ENCODE measurements around the gene DPM2. TPM values are rescaled to one million over a fixed set of nuclear protein-coding genes. Genes with fewer than 3 reads are reported as not detected.

DPM2 gene
- total RNA-seq, 2 donors from 2014 or later, result 22.8 to 23.6 TPM

DNA sequence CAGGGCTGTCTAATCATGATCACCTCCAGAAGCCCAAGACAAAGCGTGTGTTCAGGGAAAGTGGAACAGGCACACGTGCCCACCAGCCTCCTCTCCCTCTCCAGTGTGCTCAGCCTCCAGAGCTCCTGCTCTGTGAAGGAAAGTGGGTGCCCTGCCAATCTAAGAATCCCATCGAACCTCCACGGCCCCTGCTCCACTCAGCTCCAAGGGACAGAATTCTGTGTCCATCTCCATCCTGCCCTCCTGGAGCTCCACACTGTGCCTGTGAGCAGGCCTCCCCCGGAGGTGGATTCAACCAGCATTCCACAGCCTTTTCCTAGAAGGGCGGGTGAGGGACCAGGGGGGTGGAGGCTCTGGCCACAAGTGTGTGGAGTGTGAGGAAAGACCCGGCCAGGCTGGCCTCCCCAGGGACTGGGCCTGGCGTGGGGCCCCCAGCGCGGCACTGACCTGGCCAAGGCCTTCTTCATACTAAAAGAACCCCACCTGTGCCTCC lies 37.2 kb upstream of the DPM2 start:
- intact Hi-C loops (cut with DNase I), result no loop called here
- no peak for DNase-seq (ENCODE audit: low spot score)

GRCh38 chr9:127974001-127974768 lies 36.5 kb upstream of the DPM2 start:
- intact Hi-C loops (cut with DNase I), result no loop called here
- DNase-seq (ENCODE audit: low spot score), result no peak

DNA sequence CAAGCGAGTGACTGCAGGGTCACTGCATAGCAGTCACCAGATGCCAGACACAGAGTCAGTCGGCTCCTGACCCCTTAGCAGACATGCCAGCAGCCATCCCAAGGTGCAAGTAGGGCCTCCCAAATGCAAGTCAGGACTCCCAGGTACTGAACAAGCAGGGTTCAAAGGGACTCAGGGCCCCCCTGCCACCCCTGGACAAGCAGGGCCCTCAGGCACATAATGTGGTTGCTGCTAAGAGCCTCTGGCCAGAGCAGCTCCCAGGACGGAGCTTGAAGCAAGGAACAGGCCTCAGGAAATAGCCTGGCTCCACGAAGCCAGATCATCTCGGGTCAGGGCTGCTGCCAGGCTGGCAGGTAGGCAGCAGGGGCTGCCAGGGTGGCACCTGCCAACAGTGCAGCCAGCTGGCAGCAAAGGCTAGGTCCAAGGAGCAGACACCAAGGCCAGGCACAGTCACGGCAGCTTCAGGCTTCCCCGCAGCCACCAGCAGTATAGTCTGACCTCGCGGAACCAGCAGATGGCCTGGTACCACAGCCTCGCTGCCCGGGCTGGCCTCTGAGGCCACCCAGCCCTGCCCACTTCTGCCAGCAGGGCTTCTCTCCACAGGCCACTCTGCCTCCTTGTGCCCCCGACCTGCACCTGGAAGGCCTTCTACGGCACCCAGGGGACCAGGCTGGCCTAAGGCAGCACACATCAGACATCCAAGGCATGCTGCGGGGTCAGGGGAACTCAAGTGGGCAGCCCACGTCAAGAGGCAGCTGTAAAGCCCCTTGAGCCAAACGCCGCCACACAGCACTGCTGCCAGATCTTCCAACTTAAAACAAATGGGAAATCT lies 35.7 kb upstream of the DPM2 start:
- intact Hi-C loops (cut with DNase I), result no loop called here
- no peak for DNase-seq (ENCODE audit: low spot score)

DNA sequence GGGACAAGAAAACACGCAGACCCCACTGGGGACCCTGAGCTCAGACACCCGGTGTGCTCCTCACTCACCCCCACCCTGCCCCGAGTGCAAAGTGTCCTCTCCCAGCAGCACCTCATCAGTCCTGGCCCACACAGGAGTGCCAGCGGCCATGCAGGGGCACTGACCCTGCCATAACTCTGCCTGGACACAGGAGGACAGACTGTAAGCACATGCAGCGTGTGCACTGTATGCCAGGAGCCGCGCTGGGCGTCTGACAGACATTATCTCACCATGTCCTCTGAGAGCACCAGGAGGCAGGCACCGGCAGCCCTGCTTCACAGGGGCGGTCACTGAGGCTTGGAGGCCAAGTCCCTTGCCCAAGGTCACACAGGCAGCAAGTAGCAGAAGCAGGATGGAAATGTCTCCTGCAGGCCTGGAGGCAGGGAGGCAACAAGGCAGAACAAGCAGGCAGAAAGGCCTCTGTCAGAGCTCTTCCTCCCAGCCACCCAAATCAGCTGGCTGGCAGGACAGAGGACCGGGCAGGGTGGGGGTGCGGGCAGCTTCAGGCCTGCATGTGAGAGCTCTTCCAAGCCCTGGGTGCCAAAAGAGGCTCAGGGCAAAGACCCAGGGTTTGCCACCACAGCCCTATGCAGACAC lies 34.7 kb upstream of the DPM2 start:
- intact Hi-C loops (cut with DNase I), result no loop called here

DNA sequence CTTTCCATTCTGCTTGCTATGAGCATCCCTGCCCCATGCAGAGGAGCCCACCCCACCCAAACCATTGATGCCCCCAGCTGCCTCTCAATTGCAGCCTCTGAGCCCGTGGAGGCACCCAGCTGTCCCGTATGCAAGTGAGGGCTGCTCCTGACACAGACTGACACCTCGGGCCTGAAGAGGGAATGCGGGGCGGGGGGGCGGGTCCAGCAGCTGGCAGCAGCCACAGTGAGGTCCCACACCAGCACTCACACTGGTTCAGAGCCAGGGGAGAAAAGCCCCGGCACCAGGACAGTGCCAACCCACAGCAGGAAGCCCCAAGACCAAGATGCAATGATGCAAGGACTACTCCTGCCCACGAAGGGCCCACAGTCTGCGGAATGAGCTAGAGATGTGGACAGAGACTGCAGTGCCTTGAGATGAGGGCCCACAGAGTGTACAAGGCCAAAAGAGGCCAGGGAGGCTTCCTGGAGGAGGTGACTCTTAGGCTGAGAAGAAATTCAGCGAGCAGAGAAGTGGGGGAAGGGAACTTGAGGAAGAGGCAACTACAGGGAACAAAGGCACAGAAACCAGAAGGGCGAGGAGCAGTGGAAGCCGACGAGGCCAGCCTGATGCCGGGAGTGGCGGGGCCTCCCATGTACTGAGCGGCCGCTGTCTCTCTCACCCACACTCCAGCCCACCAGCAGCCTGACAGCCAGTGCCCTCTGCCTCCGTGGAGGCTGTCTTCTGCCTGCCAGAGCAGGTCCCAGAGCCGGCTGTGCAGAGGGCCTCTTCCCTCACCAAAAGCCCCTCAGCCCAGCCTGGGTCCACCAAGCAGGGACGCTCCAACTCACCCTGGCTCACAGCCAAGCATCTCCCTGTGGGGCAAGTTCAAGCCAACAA lies 33.9 kb upstream of the DPM2 start:
- DNase-seq (ENCODE audit: low spot score), result no peak
- intact Hi-C loops (cut with DNase I), result no loop called here

More for the DNA sequence above, 34.7 kb upstream of the DPM2 start:
- DNase-seq (ENCODE audit: low spot score), result no peak

- DNase-seq (ENCODE audit: low spot score), result no peak
- intact Hi-C loops (cut with DNase I), result no loop called here
These were observed 33.0 kb upstream of the DPM2 start for GRCh38 chr9:127970401-127971313.

- intact Hi-C loops (cut with DNase I), result loop anchor here in 1 of 2 donors (10.0 kb wide), 1 partner anchor 136 kb away; no protein-coding TSS in a partner anchor
- DNase-seq (ENCODE audit: low spot score), result no peak
These were observed 31.2 kb upstream of the DPM2 start for GRCh38 chr9:127968700-127969383.

- intact Hi-C loops (cut with DNase I), result loop anchor here in 1 of 2 donors (10.0 kb wide), 1 partner anchor 137 kb away; no protein-coding TSS in a partner anchor
- DNase-seq (ENCODE audit: low spot score), result no peak
These were observed 30.4 kb upstream of the DPM2 start for GRCh38 chr9:127968042-127968441.

DNA sequence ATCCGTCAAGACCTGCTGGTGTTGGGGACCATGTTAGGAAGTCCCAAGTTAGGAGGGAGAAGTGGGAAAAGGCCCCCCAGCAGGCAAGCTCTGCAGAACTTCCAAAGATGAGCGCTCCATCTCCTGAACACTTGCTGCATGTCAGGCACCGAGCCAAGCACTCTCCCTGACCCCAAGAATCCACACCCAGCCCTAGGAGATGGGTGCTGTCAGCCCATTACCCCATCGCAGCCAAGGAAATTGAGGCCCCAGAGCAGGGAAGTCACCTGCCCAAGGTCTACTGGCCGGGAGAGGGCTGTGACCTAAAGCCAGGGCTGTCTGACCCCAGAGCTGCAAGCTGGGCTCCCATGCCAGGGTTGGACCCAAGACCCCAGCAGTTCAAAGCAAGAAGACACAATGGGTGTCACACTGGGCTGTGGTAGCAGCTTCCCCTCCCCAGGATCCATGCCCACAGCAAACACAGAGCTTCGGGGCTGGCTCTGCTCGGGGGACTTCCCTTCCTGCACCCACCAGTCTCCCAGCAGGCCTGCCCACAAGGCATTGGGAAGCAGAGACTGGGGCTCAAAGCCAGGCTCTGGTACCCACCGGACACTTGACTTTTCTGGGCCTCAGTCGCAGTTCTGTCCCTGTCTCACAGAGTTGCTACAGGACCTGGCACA lies 29.6 kb upstream of the DPM2 start:
- no peak for DNase-seq (ENCODE audit: low spot score)
- intact Hi-C loops (cut with DNase I), result loop anchor here in 1 of 2 donors (10.0 kb wide), 1 partner anchor 138 kb away; no protein-coding TSS in a partner anchor

- intact Hi-C loops (cut with DNase I), result loop anchor here in 1 of 2 donors (10.0 kb wide), 1 partner anchor 138 kb away; no protein-coding TSS in a partner anchor
- no peak for DNase-seq (ENCODE audit: low spot score)
These were observed 28.9 kb upstream of the DPM2 start for GRCh38 chr9:127966416-127967150.

DNA sequence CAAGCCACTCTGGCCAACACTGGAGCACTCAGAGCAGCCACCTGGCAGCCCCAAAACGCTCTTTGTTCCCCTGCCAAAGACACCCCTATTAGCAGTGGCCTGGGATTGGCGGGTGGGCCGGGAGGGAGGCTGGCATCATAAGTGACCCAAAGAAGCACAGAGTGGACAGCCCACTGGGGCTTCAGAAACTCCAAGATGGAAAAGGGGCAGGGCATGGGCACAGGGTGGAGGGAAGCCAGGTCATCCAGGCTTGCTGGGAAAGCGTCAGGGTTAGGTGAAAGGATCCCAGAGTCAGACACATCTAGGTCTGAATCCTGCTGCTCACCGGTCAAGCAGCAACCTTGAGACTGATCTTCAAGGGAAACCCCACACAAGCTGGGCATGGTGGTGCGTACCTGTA lies 28.3 kb upstream of the DPM2 start:
- intact Hi-C loops (cut with DNase I), result loop anchor here in 1 of 2 donors (10.0 kb wide), 1 partner anchor 139 kb away; no protein-coding TSS in a partner anchor
- DNase-seq (ENCODE audit: low spot score), result no peak

DNA sequence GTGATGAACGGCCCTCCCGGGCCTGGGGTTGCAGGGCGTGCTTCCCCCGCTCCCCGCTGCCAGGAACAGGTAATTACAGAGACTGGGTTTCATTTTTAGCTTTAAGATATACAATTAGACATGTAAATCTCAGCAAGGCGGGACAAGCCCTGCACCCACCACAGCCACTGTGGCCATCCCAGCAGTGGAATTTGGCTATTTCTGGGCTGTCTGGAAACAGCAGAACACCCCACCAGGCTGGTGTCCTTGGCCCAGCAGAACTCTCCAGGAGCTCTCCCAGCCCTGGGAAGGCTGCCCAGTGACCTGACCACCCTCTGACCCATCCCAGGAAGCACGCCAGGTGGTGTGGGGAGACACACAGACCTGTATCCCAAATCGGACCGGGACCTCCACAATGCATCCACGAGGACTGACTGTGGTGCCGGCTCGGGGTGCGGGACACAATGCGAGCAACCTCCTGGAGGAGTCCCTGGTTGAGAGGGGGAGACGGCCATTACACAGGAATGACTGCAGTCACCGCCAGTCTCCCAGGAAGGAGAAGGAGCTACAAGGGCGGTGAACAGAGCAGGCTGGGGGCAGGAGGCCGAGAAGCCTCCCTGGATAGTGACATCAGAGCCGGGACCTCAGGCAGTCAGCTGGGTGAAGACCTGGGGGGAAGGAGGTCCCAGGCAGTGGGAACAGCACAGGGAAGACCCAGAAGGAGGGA lies 25.9 kb upstream of the DPM2 start:
- DNase-seq (ENCODE audit: low spot score), result no peak
- intact Hi-C loops (cut with DNase I), result loop anchor here in 1 of 2 donors (10.0 kb wide), 1 partner anchor 141 kb away; no protein-coding TSS in a partner anchor

- intact Hi-C loops (cut with DNase I), result loop anchor here in 1 of 2 donors (10.0 kb wide), 1 partner anchor 142 kb away; no protein-coding TSS in a partner anchor
- no peak for DNase-seq (ENCODE audit: low spot score)
These were observed 25.3 kb upstream of the DPM2 start for GRCh38 chr9:127963041-127963358.

DNA sequence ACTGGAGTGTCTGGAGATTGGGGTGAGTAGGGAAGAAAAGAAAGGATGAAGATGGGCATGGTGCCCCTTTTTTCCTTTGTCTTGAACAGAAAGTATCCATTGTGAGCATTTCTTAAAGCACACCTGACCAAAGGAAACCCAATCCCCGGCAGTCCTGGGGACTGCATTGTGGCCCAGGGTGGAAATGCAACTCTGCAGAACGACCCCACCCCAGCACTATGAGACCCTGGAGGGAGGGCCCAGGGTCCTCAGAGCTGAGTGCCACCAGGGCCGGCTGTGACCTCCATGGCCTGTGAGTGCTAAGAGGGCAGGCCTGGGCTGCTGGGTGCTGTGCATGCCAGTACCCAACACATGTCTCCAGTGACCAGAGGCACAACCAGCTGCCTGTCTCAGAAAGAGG lies 24.6 kb upstream of the DPM2 start:
- DNase-seq (ENCODE audit: low spot score), result no peak

DNA sequence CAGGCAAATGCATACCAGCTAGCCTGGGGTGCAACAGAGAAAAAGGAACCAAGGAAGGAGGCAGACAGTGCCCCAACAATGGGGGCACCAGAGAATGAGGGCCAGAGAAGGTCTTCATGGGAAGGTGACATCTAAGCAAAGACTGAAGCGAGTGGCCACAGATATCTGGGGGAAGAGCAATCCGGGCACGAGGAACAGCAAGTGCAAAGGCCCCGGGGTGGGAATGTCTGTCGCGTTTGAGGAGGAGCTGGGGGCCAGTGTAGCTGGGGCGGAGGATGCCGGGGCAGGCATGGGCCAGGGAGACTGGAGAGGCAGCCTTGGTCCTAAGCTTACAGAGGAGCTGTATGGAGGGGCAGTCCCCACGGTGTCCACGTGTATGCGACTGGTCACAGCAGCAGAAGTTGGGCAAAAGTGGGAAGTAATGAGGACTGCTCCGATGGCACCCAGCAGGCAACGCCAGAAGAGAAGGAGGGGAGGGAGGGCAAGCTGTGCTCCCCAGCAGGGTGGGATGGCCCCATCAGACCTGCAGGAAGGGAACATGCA lies 24.0 kb upstream of the DPM2 start:
- no peak for DNase-seq (ENCODE audit: low spot score)
- intact Hi-C loops (cut with DNase I), result loop anchor here in 1 of 2 donors (10.0 kb wide), 1 partner anchor 143 kb away; no protein-coding TSS in a partner anchor

More for the DNA sequence above, 24.6 kb upstream of the DPM2 start:
- intact Hi-C loops (cut with DNase I), result loop anchor here in 1 of 2 donors (10.0 kb wide), 1 partner anchor 143 kb away; no protein-coding TSS in a partner anchor
